Uterus (tissue), 2 donors: ENCODE data around the gene HDAC1.

Source experiments
- CTCF ChIP-seq, 4 experiments: fragments of 200-600 bp in 2 of 4; fragments of 450-650 bp in 2 of 4; sonication (generic) in 2 of 4; IDR thresholded peaks; one replicate each; pipeline ENCODE4 v1.5.1; 2016 to 2019; ENCODE audit warnings: antibody characterized with exemption in 4 of 4, mild to moderate bottlenecking in 2 of 4, moderate library complexity in 1 of 4
- POLR2A ChIP-seq, 2 donors: fragments of 450-650 bp; IDR thresholded peaks; one replicate each; pipeline ENCODE4 v1.6.1; 2016; ENCODE audit warnings: antibody characterized with exemption in 2 of 2, mild to moderate bottlenecking in 1 of 2, moderate library complexity in 1 of 2

GRCh38 chr1:32352239-32352745, 60.4 kb downstream of the HDAC1 start:
- TF ChIP-seq CTCF (IDR thresholded peaks at IDR 0.05) (no peak), POLR2A (IDR thresholded peaks at IDR 0.05) (no peak)
